Osteoblast (primary cell): ENCODE results near the gene ST6GAL1. TPM values are rescaled to one million over a fixed set of nuclear protein-coding genes. Genes with fewer than 3 reads are reported as not detected.

Experiments
- DNase-seq: peaks from one replicate; pipeline ENCODE4 v3.0.0; 2011; ENCODE audit warnings: low spot score, mixed read lengths; ENCODE audit not compliant: insufficient read length; ENCODE audit errors: missing footprints
- H2AFZ ChIP-seq: 2 replicates; pipeline ENCODE4 v1.6.0; 2011; ENCODE audit warnings: mild to moderate bottlenecking, low read length
- H3K27ac ChIP-seq: 2 replicates; pipeline ENCODE4 v1.5.1; 2011; ENCODE audit warnings: mild to moderate bottlenecking, low read depth, low read length, moderate library complexity
- H3K27me3 ChIP-seq: 2 replicates; pipeline ENCODE4 v1.6.0; 2012; ENCODE audit warnings: mild to moderate bottlenecking, control low read depth, inconsistent platforms, low read length, moderate library complexity; ENCODE audit not compliant: insufficient read depth
- H3K36me3 ChIP-seq: 2 replicates; pipeline ENCODE4 v1.5.1; 2011; ENCODE audit warnings: mild to moderate bottlenecking, low read length, control low read depth, moderate library complexity; ENCODE audit not compliant: insufficient read depth
- H3K4me1 ChIP-seq: 2 replicates; pipeline ENCODE4 v1.5.1; 2011; ENCODE audit warnings: mild to moderate bottlenecking, low read length, control low read depth, moderate library complexity; ENCODE audit not compliant: insufficient read depth
- H3K4me2 ChIP-seq: 2 replicates; pipeline ENCODE4 v1.6.0; 2011; ENCODE audit warnings: mild to moderate bottlenecking, low read length; ENCODE audit not compliant: insufficient read depth
- H3K4me3 ChIP-seq: fragments of 200-600 bp; sonication (generic); 3 replicates; pipeline ENCODE4 v1.5.1; 2012; ENCODE audit warnings: mild to moderate bottlenecking, low read length, inconsistent platforms; ENCODE audit not compliant: insufficient read depth
- H3K79me2 ChIP-seq: 2 replicates; pipeline ENCODE4 v1.6.0; 2012; ENCODE audit warnings: mild to moderate bottlenecking, low read length, control low read depth, inconsistent platforms; ENCODE audit not compliant: insufficient read depth
- H3K9me3 ChIP-seq: 2 replicates; pipeline ENCODE4 v1.5.1; 2011; ENCODE audit warnings: low read depth, low read length, control low read depth
- H4K20me1 ChIP-seq: 2 replicates; pipeline ENCODE4 v1.6.0; 2012; ENCODE audit warnings: mild to moderate bottlenecking, low read length, control low read depth; ENCODE audit not compliant: insufficient read depth
- total RNA-seq: library from RNA; depleted of rRNA; stranded (reverse); fragments of >200 nt; gene quantifications from 2 replicates; pipeline ENCODE4 v1.2.3, GENCODE V29; 2012
- TF ChIP-seq, protein P1 (sequence below): IDR thresholded peaks from 2 replicates; pipeline ENCODE4 v1.5.1; 2011; ENCODE audit warnings: mild to moderate bottlenecking, low read depth, low read length, moderate library complexity; ENCODE audit errors: extremely low read depth

Gene ST6GAL1
- total RNA-seq, 1 donor, result 8.0 TPM

DNA sequence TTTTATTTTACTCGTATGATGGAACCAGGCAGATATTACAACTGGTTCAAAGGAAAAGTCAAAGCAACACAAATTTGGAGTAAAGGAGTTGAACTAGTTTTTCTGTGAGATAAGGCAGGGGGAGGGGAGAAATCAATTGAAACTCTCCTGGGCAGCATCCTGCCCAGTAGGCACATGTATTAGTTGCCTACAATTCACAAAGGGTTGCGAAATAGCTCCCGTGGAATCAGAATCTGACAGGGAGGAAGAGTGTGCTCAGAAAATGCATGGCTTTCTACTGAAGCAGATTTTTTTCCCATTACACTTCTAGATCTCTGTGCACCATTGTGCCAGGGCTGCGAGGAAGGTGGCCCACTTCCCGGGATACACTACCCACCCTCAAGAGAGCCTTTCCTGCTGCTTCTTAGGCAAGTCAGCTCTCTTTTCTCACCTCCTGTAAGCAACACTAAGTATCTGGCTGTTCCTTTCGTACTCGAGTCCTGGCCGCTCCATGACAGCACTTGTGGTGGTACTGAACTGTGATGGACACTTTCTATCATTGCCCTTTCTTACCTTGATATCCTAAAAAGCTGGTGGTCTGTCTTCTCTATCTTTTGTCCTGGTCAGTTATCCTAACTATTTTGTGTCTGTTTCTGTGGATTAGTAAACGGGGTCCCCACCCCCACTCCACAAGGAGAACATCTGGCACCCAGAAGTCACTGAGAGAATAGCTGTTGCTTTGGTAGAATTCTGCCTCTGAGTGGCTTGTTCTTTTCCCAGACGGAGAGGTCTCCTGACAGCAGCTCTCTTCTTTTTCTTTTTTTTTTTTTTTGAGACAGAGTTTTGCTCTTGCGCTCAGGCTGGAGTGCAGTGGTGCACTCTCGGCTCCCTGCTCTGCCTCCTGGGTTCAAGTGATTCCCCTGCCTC, 134.1 kb downstream of the ST6GAL1 start:
- Histone ChIP-seq H3K9me3 (no peaks in the 10 kb centered on the region), H3K4me2 (no peak overlapping the region), H2AFZ (no peak overlapping the region), H4K20me1 (no peaks in the 10 kb centered on the region), H3K4me3 (no peak overlapping the region), H3K27me3 (no peaks in the 10 kb centered on the region), H3K4me1 (peaks cover 13% of the 10 kb centered on the region), H3K79me2 (no peaks in the 10 kb centered on the region), H3K36me3 (no peaks in the 10 kb centered on the region), H3K27ac (no peak overlapping the region)
- DNase-seq, result no peak
- TF ChIP-seq, protein P1, sequence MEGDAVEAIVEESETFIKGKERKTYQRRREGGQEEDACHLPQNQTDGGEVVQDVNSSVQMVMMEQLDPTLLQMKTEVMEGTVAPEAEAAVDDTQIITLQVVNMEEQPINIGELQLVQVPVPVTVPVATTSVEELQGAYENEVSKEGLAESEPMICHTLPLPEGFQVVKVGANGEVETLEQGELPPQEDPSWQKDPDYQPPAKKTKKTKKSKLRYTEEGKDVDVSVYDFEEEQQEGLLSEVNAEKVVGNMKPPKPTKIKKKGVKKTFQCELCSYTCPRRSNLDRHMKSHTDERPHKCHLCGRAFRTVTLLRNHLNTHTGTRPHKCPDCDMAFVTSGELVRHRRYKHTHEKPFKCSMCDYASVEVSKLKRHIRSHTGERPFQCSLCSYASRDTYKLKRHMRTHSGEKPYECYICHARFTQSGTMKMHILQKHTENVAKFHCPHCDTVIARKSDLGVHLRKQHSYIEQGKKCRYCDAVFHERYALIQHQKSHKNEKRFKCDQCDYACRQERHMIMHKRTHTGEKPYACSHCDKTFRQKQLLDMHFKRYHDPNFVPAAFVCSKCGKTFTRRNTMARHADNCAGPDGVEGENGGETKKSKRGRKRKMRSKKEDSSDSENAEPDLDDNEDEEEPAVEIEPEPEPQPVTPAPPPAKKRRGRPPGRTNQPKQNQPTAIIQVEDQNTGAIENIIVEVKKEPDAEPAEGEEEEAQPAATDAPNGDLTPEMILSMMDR, result no peak

GRCh38 chr3:187066228-187066995, 136.1 kb downstream of the ST6GAL1 start:
- no peak overlapping the region for H3K4me3 ChIP-seq
- no peak for DNase-seq
- TF ChIP-seq, protein P1, result no peak
- H3K27me3 ChIP-seq, result no peaks in the 10 kb centered on the region
- H3K4me2 ChIP-seq, result no peak overlapping the region
- no peaks in the 10 kb centered on the region for H3K36me3 ChIP-seq
- no peaks in the 10 kb centered on the region for H4K20me1 ChIP-seq
- peaks cover 13% of the 10 kb centered on the region for H3K4me1 ChIP-seq
- no peaks in the 10 kb centered on the region for H3K79me2 ChIP-seq
- H2AFZ ChIP-seq, result no peak overlapping the region
- no peak overlapping the region for H3K27ac ChIP-seq
- no peaks in the 10 kb centered on the region for H3K9me3 ChIP-seq

- TF ChIP-seq, protein P1, result no peak
- Histone ChIP-seq H3K27ac (no peak overlapping the region), H3K4me2 (no peak overlapping the region), H3K79me2 (no peaks in the 10 kb centered on the region), H4K20me1 (no peaks in the 10 kb centered on the region), H2AFZ (no peak overlapping the region), H3K4me1 (peaks cover 5% of the 10 kb centered on the region), H3K27me3 (no peaks in the 10 kb centered on the region), H3K36me3 (no peaks in the 10 kb centered on the region), H3K9me3 (no peaks in the 10 kb centered on the region), H3K4me3 (no peak overlapping the region)
- DNase-seq, result no peak
Observed at GRCh38 chr3:187068787-187069186, 138.5 kb downstream of the ST6GAL1 start.

GRCh38 chr3:187069857-187070516, 139.7 kb downstream of the ST6GAL1 start:
- TF ChIP-seq, protein P1, result no peak
- H3K27me3 ChIP-seq, result no peaks in the 10 kb centered on the region
- H3K4me2 ChIP-seq, result no peak overlapping the region
- H2AFZ ChIP-seq, result no peak overlapping the region
- no peak overlapping the region for H3K4me3 ChIP-seq
- no peaks in the 10 kb centered on the region for H3K4me1 ChIP-seq
- H3K79me2 ChIP-seq, result no peaks in the 10 kb centered on the region
- no peaks in the 10 kb centered on the region for H4K20me1 ChIP-seq
- no peaks in the 10 kb centered on the region for H3K36me3 ChIP-seq
- H3K9me3 ChIP-seq, result no peaks in the 10 kb centered on the region
- no peak for DNase-seq
- H3K27ac ChIP-seq, result no peak overlapping the region
